Measurements from ENCODE around the gene DNAH2. TPM values are rescaled to one million over a fixed set of nuclear protein-coding genes. Genes with fewer than 3 reads are reported as not detected.

The DNAH2 gene
- total and polyA plus RNA-seq, 2 of the 13 experiments (the other 11 are each of a cell fraction or from before 2014, with no cell fraction given): not detected

GRCh38 chr17:7855660-7856010 is 138.1 kb downstream of the DNAH2 start:
- 84% methylated on average over 15 of the region's 15 CpGs for WGBS (ENCODE audit: low lambda C conversion rate)
- no TSS peak for BruUV-seq (replicated peaks)
- Histone ChIP-seq H3K27me3 (ENCODE audit: control insufficient read depth in 1 of 2, insufficient read depth in 2 of 2, low read length in 2 of 2) (no peaks in the 10 kb centered on the region; a peak in 1 of 5 replicates), H3K27ac (ENCODE audit: extremely low read length, insufficient read depth, low read length) (no peak overlapping the region), H3K4me2 (ENCODE audit: low read depth, low read length) (peak overlapping the region; percentile 98), H3K4me1 (ENCODE audit: insufficient read depth, low read length) (peaks cover 36% of the 10 kb centered on the region), H2AFZ (ENCODE audit: low read length) (no peak overlapping the region), H3K36me3 (replicated peaks in 1 of 2; ENCODE audit: control insufficient read depth in 1 of 2, insufficient read depth in 2 of 2, low read length in 2 of 2) (peaks cover 10 to 24% of the 10 kb centered on the region in 2 experiments; a peak in 4 of 5 replicates), H4K20me1 (ENCODE audit: insufficient read depth, low read length) (peaks cover 7% of the 10 kb centered on the region), H3K9ac (ENCODE audit: insufficient read depth, low read depth, low read length) (no peak overlapping the region), H3K9me3 (ENCODE audit: low read length) (no peaks in the 10 kb centered on the region), H3K4me3 (replicated peaks in 1 of 3; ENCODE audit: insufficient read depth in 1 of 3, low read depth in 2 of 3, low read length in 3 of 3) (peak overlapping the region in 1 of 3 experiments; percentile 83; a peak in 2 of 6 replicates), H3K79me2 (ENCODE audit: insufficient read depth, low read length) (peaks cover 8% of the 10 kb centered on the region)
- ChIA-PET CTCF (ENCODE audit: low intra/inter-chr PET ratio, low total read pairs) (interaction anchor here (3.3 kb wide), 1 partner anchor 33 kb away, joined by 9 read pairs; no protein-coding TSS in a partner anchor), POLR2A (interaction anchor here (3.1 kb wide), 2 partner anchors 12 to 20 kb away, joined by 95 to 104 read pairs; partner anchors contain the start of gene KDM6B)
- no peak for DNase-seq (ENCODE audit: low spot score)
- intact Hi-C loops (cut with micrococcal nuclease; ENCODE audit: unreplicated experiment): loop anchor here (2.0 kb wide), 1 partner anchor 19 kb away; no protein-coding TSS in a partner anchor
- TF ChIP-seq ZNF574 (CRISPR knock-in tag; IDR thresholded peaks at IDR 0.05) (peak; percentile 5; the same call in 1 of the 2 replicates), MIER3 (CRISPR knock-in tag; IDR thresholded peaks at IDR 0.05; ENCODE audit: borderline replicate concordance) (no peak)
- no peak for ATAC-seq
- in situ Hi-C loops (cut with HindIII; ENCODE audit: extremely low pct_ligation_motif_present, low pct_unique_long_range_greater_than_20kb): loop anchor here (5.0 kb wide), 1 partner anchor 42 kb away; no protein-coding TSS in a partner anchor
- FAIRE-seq: no peak
